GM19099 (cell line): ENCODE data around the gene B2M.
A peak's percentile ranks its signal among the peaks of the same experiment; 100 is the strongest.

Experiments
- POLR2A ChIP-seq: IDR thresholded peaks from 3 replicates; pipeline ENCODE4 v1.6.1; 2011; ENCODE audit warnings: low read depth; ENCODE audit not compliant: insufficient read length; ENCODE audit errors: extremely low read depth

B2M gene

GRCh38 chr15:44694416-44694815 is 16.9 kb upstream of the B2M start:
- no peak for TF ChIP-seq POLR2A

- TF ChIP-seq POLR2A, result no peak
Measured at GRCh38 chr15:44695294-44695693, 16.0 kb upstream of the B2M start.

GRCh38 chr15:44697014-44697413 is 14.3 kb upstream of the B2M start:
- no peak for TF ChIP-seq POLR2A

GRCh38 chr15:44698641-44699040 is 12.7 kb upstream of the B2M start:
- TF ChIP-seq POLR2A, result no peak

- no peak for TF ChIP-seq POLR2A
Measured at GRCh38 chr15:44705986-44706385, 5.3 kb upstream of the B2M start.

GRCh38 chr15:44706401-44706800 is 4.9 kb upstream of the B2M start:
- TF ChIP-seq POLR2A, result no peak

- TF ChIP-seq POLR2A, result no peak
Measured at GRCh38 chr15:44706946-44707636, 4.2 kb upstream of the B2M start.

- peak; percentile 58 for TF ChIP-seq POLR2A
Measured at GRCh38 chr15:44710236-44711095, 851 bp upstream of the B2M start.

GRCh38 chr15:44711743-44712345 is 527 bp downstream of the B2M start:
- TF ChIP-seq POLR2A, result no peak

- peak; percentile 23 for TF ChIP-seq POLR2A
Measured at GRCh38 chr15:44712346-44713005, 1.2 kb downstream of the B2M start.

- peak; percentile 33 for TF ChIP-seq POLR2A
Measured at GRCh38 chr15:44713006-44713966, 2.0 kb downstream of the B2M start.

GRCh38 chr15:44715142-44715796 is 4.0 kb downstream of the B2M start:
- TF ChIP-seq POLR2A, result no peak

GRCh38 chr15:44715797-44716334 is 4.5 kb downstream of the B2M start:
- peak; percentile 29 for TF ChIP-seq POLR2A
